ENCODE results near the gene IP6K3.
A peak's percentile ranks its signal among the peaks of the same experiment; 100 is the strongest.

Gene IP6K3

GRCh38 chr6:33729059-33729458, 17.6 kb downstream of the IP6K3 start:
- intact Hi-C loops (cut with DNase I) = no loop called here
- no peak for DNase-seq

GRCh38 chr6:33728438-33728837, 18.3 kb downstream of the IP6K3 start:
- intact Hi-C loops (cut with DNase I) = no loop called here
- DNase-seq = no peak

GRCh38 chr6:33727932-33728331, 18.8 kb downstream of the IP6K3 start:
- intact Hi-C loops (cut with DNase I) = no loop called here

GRCh38 chr6:33727126-33727525, 19.6 kb downstream of the IP6K3 start:
- intact Hi-C loops (cut with DNase I) = no loop called here
- DNase-seq = no peak

More at GRCh38 chr6:33727932-33728331, 18.8 kb downstream of the IP6K3 start:
- peak in 1 of 42 donors; percentile 17 for DNase-seq

GRCh38 chr6:33726696-33727095, 20.0 kb downstream of the IP6K3 start:
- intact Hi-C loops (cut with DNase I) = no loop called here
- no peak for DNase-seq

GRCh38 chr6:33725891-33726673, 20.6 kb downstream of the IP6K3 start:
- no peak for DNase-seq
- intact Hi-C loops (cut with DNase I) = no loop called here

- DNase-seq = no peak
- intact Hi-C loops (cut with DNase I) = no loop called here
Measured at GRCh38 chr6:33725222-33725621, 21.5 kb downstream of the IP6K3 start.

GRCh38 chr6:33724102-33725023, 22.3 kb downstream of the IP6K3 start:
- DNase-seq = no peak

GRCh38 chr6:33723371-33724085, 23.2 kb downstream of the IP6K3 start:
- peak in 1 of 42 donors; percentile 3 for DNase-seq
- intact Hi-C loops (cut with DNase I) = no loop called here

More at GRCh38 chr6:33724102-33725023, 22.3 kb downstream of the IP6K3 start:
- intact Hi-C loops (cut with DNase I) = no loop called here

GRCh38 chr6:33722103-33722623, 24.5 kb downstream of the IP6K3 start:
- intact Hi-C loops (cut with DNase I) = no loop called here

GRCh38 chr6:33721508-33721907, 25.2 kb downstream of the IP6K3 start:
- DNase-seq = no peak
- intact Hi-C loops (cut with DNase I) = no loop called here

More at GRCh38 chr6:33722103-33722623, 24.5 kb downstream of the IP6K3 start:
- DNase-seq = no peak

- no peak for DNase-seq
- intact Hi-C loops (cut with DNase I) = no loop called here
Measured at GRCh38 chr6:33720998-33721397, 25.7 kb downstream of the IP6K3 start.

GRCh38 chr6:33719326-33719987, 27.2 kb downstream of the IP6K3 start:
- no peak for DNase-seq
- intact Hi-C loops (cut with DNase I) = loop anchor here (10.0 kb wide), 1 partner anchor 45 kb away; no protein-coding TSS in a partner anchor

- DNase-seq = no peak
- intact Hi-C loops (cut with DNase I) = loop anchor here (10.0 kb wide), 1 partner anchor 46 kb away; no protein-coding TSS in a partner anchor
Measured at GRCh38 chr6:33718713-33719112, 28.0 kb downstream of the IP6K3 start.

GRCh38 chr6:33717934-33718455, 28.7 kb downstream of the IP6K3 start:
- DNase-seq = peak in 4 of 42 donors; percentile 18 to 57 (median 38)
- intact Hi-C loops (cut with DNase I) = loop anchor here (10.0 kb wide), 1 partner anchor 47 kb away; no protein-coding TSS in a partner anchor

GRCh38 chr6:33716890-33717632, 29.6 kb downstream of the IP6K3 start:
- intact Hi-C loops (cut with DNase I) = loop anchor here (10.0 kb wide), 1 partner anchor 48 kb away; no protein-coding TSS in a partner anchor
- no peak for DNase-seq

- no peak for DNase-seq
- intact Hi-C loops (cut with DNase I) = loop anchor here (10.0 kb wide), 1 partner anchor 48 kb away; no protein-coding TSS in a partner anchor
Measured at GRCh38 chr6:33716379-33716778, 30.3 kb downstream of the IP6K3 start.

All from head of caudate nucleus (tissue), 42 donors.